Iris pigment epithelial cell (primary cell): Measurements from ENCODE around the gene UNC5A.

Experiments used
- DNase-seq: peaks from one replicate; pipeline ENCODE4 v3.0.0-alpha.2; 2011; ENCODE audit warnings: low read depth

The UNC5A gene

DNA sequence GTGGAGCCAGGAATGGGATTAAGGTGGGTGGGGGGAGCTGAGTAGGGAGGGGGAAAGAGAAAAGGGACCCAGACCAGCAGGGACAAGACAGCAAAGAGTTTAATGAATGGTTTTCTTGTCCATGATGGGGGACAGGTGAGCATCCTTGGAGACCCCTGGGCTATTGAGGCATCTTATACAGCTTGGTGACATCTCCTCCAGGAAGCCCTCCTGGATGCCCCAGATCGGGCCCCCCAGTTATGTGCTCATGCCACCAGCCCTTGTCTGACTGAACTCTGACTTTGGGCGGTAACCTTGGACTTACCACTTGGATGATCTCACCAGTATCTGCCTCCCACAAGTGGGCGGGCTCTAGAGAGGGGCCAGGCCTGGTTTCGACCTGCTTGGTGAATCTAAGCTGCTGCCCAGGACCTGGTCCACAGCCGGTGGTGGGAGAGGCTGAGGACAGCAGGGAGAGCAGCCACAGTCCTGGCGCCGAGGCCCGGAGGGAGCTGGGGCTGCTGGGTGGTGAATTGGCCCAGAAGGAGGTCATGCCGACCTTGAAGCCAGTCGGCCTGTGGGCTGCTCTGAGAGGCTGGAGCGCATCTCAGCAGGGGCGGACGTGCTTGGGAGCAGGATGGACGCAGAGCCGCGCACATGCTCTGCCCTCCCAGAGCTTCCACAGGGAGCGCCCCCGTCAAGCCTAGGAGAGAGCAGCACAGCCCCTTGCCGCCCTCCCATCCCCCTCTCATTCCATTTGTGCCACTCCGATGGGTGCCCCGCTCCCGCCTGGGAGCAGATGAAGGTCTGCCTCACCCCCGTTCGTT, 36.2 kb downstream of the UNC5A start:
- no peak for DNase-seq

- no peak for DNase-seq
These were observed 36.8 kb downstream of the UNC5A start for GRCh38 chr5:176847148-176847547.

GRCh38 chr5:176847726-176848290, 37.4 kb downstream of the UNC5A start:
- DNase-seq = no peak

DNA sequence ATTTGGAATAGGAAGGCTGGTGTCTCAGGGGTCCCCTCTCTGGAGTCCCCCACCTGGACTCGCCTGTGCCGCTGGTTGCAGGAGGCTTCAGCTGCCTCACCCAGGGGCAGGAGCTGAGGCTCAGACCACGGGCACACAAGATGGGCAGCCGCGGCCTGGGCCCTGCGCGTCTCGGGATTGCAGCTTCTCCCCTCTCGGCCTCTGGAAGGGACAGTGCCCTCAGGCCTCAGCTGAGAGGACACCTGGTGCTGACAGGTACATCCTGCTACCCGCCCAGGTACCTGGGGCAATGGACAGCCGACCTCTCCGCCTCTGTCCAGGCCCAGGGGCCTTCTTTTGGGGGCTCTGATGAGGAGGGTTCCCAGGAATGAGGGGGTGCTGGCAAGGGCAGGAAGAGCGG, 38.3 kb downstream of the UNC5A start:
- DNase-seq = no peak

- DNase-seq = no peak
These were observed 39.4 kb downstream of the UNC5A start for GRCh38 chr5:176849611-176850227.

DNA sequence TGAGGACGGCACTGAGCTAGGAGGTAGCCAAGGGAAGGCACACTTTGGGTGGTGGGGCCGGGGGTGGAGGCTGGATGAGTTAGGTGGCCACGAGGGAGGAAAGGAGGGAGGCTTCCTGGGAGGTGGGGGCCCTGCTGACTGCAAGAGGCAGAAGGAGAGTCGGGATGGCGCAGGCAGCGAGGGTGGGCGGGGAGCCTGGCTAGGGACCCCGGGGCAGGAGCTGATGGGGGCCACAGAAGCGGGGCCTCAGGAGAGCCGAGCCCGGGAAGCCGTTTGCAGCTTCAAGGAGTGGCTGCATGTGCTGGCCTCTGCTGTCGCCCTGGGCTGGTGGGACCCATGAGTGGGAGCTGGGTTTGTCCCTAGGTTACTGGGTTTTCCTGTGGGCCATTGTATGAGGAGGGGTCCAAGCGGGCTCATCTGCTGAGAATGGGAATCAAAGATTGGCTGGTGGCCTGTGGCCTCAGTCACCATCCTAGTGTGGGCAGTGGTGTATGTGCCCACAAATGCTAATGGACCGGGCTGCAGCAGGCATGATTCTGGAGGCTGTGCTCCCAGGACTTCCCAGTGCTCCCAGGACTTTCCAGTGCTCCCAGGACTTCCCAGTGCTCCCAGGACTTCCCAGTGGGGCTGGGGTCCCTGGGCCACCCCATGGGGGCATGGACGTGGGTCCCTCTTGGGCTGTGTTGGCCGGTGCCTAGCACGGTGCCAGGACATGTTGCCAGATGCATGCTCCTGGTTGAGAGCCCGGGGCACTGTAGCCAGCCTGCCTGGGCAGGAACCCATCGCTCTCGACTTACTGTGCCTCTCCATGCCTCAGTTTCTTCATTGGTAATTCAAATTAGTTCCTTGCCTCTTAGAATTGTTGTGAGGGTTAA, 40.2 kb downstream of the UNC5A start:
- no peak for DNase-seq

- no peak for DNase-seq
These were observed 41.0 kb downstream of the UNC5A start for GRCh38 chr5:176851380-176851779.

- no peak for DNase-seq
These were observed 41.7 kb downstream of the UNC5A start for GRCh38 chr5:176851871-176852658.

DNA sequence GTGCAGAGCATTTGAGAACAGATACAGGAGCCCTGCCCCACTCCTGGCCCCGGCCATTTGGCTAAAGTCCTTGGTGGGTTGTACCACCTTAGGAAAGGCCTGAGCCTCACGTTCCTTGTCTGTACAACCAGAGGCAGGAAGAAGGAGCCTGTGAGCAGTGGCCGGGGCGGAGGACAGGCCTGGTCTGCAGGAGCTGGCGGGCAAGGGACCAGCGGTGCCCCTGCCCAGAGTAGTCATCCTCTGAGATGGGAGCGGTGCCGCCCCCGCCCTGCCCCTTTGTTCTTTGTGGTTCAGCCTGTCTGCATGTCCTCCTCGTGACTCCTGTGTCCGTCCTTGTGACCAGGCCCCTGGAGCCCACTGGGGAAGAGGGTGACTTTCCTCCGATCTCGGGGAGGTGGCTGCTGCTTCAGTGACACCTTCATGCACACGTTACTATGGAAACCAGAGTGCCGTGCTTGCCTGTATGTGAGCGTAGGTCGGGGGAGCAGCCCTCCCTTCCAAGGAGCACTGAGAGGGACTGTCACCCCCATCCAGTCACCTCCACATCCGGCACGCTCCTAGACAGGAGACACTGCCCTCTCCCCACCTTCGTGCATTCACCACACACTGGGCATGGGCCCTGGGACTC, 42.9 kb downstream of the UNC5A start:
- no peak for DNase-seq

DNA sequence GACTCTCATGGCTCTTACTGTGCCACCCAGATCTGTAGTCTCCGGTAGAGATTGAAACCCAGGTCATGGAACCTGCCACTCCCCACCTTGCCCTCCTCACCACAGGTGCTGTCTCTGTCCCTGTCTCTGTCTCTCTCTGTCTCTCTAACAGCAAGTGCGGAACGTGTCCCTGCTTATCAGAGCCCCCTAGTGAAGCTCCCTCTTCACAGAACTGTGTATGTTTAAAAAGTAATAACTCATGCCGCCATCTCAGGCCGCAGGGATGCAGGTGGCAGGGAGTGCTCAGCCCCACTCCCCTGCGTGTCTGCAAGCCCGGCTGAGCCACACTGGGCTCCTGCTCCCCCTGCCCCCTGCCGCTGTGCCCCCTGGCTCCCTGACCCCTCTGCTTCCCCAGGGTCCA, 43.8 kb downstream of the UNC5A start:
- no peak for DNase-seq

DNA sequence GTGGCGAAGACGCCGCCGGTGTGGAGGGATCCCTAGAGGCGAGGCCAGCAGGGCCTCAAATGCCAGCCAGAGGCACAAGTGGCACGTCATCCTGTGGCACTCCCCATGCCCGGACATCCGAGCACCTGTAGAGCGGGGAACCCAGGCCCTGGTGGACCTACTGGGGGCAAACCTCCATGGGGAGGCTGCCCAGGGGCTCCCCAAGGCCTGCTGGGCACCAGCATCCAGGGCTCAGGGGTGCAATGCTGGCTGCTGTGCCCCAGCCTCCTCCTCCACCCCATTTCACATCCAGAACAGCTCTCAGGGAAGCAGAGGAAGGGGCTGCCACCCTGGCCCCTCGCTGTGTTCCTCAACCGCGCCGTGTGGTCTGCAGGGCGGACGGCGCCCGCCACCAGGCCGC, 45.2 kb downstream of the UNC5A start:
- no peak for DNase-seq

DNA sequence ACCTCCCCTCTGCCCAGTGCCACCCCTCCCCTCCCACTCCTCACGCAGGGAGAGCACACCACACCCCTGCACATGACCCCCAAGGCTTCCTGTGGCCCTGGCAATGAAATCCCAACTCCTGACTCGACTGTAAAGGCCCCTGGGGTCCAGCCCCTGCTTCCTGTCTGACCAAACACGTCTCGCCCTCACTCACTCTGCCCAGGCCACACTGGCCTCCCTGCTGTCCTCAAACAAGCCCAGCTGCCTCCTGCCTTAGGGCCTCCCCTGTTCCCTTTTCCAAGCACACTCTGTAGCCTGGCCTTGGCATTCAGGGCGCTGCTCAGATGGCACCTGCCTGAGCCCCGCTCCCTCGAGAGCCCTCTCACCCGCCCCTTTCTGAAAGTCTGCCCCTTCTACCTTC, 46.4 kb downstream of the UNC5A start:
- no peak for DNase-seq

- no peak for DNase-seq
These were observed 47.0 kb downstream of the UNC5A start for GRCh38 chr5:176857216-176857893.

DNA sequence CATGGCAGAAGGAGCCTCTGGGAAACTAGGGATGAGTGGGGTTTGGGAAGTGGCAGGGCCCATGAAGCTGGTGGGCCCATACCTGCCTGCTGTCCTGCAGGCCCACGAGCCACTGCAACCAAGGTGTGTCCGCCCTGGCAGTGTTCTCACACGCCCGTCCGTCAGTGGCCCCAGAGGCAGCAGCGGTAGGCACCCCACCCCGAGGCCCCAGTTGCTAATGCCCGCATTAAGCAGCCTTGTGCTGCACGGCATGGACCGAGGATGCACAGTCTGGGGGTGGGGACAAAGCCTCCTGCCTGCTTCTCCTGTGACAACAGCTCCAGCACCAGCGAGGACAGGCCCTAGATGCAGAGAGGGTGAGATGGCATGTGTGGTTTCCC, 47.5 kb downstream of the UNC5A start:
- no peak for DNase-seq

DNA sequence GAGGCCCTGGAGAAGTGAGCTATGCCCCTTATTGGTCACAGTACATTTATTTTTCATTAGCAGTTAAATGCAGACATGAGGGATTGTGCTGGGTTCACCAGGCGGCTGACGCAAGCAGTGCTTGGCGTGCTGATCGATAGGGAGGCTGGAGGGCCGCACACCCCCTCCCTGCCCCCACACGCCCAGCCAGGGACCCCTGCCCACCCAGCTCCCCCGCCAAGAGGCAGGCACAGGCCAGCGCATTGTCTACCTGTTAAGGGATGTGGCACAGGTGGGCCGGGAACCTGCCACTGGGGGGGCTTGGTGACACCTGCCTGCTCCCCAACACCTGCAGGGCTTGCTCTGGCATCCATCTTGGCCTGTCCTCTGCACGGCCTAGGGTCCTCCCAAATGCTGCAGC, 49.6 kb downstream of the UNC5A start:
- no peak for DNase-seq

GRCh38 chr5:176860381-176860780, 50.0 kb downstream of the UNC5A start:
- DNase-seq = no peak

GRCh38 chr5:176861276-176861675, 50.9 kb downstream of the UNC5A start:
- DNase-seq = no peak

DNA sequence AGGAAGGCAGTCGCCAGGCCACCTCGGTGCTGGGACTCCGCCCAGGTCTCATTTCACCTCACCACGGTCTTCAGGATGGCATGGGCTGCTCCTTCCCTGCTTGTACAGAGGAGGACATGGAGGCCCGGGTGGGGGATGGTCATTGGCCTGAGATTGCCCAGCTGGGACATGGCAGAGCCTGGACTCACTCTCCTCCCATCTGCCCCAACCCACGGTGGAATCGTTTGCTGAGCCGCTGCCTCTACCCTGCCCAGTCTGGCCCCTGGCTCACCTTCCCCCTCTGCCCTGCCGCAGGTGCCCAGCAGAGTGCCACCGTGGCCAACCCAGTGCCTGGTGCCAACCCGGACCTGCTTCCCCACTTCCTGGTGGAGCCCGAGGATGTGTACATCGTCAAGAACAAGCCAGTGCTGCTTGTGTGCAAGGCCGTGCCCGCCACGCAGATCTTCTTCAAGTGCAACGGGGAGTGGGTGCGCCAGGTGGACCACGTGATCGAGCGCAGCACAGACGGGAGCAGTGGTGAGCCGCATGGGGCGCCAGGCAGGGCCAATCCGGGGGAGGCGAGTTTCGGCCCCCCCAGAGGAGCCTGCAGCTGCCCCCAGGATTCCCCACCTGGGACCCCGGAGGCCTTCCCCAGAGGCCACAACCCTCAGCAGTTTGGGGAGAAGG, 52.1 kb downstream of the UNC5A start:
- no peak for DNase-seq

DNA sequence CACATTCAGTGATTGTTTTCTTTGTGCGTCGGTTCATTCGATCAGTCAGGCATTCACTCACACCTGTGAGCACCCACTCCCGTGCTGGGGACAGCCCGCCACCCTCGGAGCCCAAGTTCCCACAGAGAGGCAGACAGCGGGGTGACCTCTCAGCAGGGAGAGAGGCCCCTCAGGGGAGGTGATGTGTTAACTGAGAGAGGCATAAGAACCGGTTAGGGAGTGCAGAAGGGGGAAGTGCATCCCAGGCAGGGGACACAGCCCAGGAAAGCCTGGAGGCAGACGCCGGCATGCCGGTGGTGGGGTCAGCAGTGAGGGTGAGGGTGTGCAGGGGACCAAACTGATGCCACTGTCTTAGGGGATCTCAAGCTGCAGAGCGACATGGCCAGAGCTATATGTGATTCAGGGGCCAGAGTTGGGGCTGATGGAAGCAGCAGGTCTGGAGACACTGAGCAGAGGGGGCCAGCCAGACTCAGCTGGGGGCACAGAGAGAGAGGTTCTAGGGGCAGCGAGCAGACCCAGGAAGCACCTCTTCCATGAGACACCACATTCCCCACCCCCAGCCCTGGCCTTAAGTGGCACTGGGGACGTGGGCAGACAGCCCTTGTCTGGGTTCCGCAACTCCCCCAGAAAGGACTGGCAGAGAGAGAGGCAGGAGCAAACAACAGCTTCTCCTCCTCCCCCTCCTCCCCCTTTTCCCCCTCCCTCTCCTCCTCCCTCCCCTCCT, 52.8 kb downstream of the UNC5A start:
- no peak for DNase-seq

- DNase-seq = no peak
These were observed 53.4 kb downstream of the UNC5A start for GRCh38 chr5:176863765-176864098.
